ENCODE results near the gene GHR. TPM values are rescaled to one million over a fixed set of nuclear protein-coding genes. Genes with fewer than 3 reads are reported as not detected.

The GHR gene
- total and polyA plus RNA-seq, 10 of the 15 experiments (the other 5 are each of a cell fraction or from before 2014, with no cell fraction given), result 0.23 to 10.2 (median 0.48) TPM

- TF ChIP-seq EGR1 (IDR thresholded peaks at IDR 0.05; ENCODE audit: borderline replicate concordance in 1 of 2, low read depth in 2 of 2, low read length in 2 of 2), result no peak
- no peak for TF ChIP-seq MAX (IDR thresholded peaks at IDR 0.05; ENCODE audit: low read depth, low read length)
- no peak for TF ChIP-seq DPF2 (IDR thresholded peaks at IDR 0.05)
- no peak for TF ChIP-seq E2F4 (IDR thresholded peaks at IDR 0.05; ENCODE audit: low read depth, low read length)
- TF ChIP-seq SIN3A (IDR thresholded peaks at IDR 0.05; ENCODE audit: low read depth, low read length), result no peak
- TF ChIP-seq TCF12 (IDR thresholded peaks at IDR 0.05; ENCODE audit: low read depth, low read length), result no peak
- TF ChIP-seq EED (IDR thresholded peaks at IDR 0.05; ENCODE audit: low read depth), result no peak
- TF ChIP-seq BCL11A (IDR thresholded peaks at IDR 0.05; ENCODE audit: low read depth, low read length), result no peak
- no peak for TF ChIP-seq ZNF274 (IDR thresholded peaks at IDR 0.05; ENCODE audit: insufficient read depth, insufficient read length)
- TF ChIP-seq RCOR1 (conservative IDR thresholded peaks at IDR 0.05; ENCODE audit: low read depth, low read length), result no peak
- no peak for TF ChIP-seq ESRRA (IDR thresholded peaks at IDR 0.05; ENCODE audit: low read length)
- no peak for TF ChIP-seq NR2C2 (IDR thresholded peaks at IDR 0.05; ENCODE audit: borderline replicate concordance, control insufficient read depth, insufficient read length, low read depth)
- no peak for TF ChIP-seq ZNF217 (IDR thresholded peaks at IDR 0.05)
- no peak for TF ChIP-seq JUND (IDR thresholded peaks at IDR 0.05; ENCODE audit: low read depth, low read length)
- TF ChIP-seq NFYB (IDR thresholded peaks at IDR 0.05; ENCODE audit: insufficient read depth, low read depth, low read length), result no peak
- TF ChIP-seq ATF3 (IDR thresholded peaks at IDR 0.05; ENCODE audit: borderline replicate concordance, extremely low read depth, low read depth, low read length), result no peak
- H3K36me3 ChIP-seq (ENCODE audit: control insufficient read depth in 2 of 2, insufficient read depth in 2 of 2, low read length in 1 of 2), result no peaks in the 10 kb centered on the region
- H3K27ac ChIP-seq (ENCODE audit: control insufficient read depth, insufficient read depth), result no peak overlapping the region
- no peaks in the 10 kb centered on the region for H3K79me2 ChIP-seq (ENCODE audit: control insufficient read depth, insufficient read depth, low read length)
- no peak overlapping the region for H3K4me2 ChIP-seq (ENCODE audit: control insufficient read depth, insufficient read depth)
- H3K4me3 ChIP-seq, result no peak overlapping the region
- H3K27me3 ChIP-seq (replicated peaks in 1 of 2; ENCODE audit: control insufficient read depth in 2 of 2, insufficient read depth in 2 of 2, low read length in 1 of 2), result no peaks in the 10 kb centered on the region
- WGBS (ENCODE audit: insufficient coverage, insufficient replicate concordance, low lambda C conversion rate, missing lambda C conversion rate), result 26% methylated on average over 1 of the region's 1 CpG
- no peak for ATAC-seq
- in situ Hi-C loops (cut with MboI), result no loop called here
- H2AFZ ChIP-seq (ENCODE audit: control insufficient read depth, low read depth, low read length), result no peak overlapping the region
- intact Hi-C loops (cut with micrococcal nuclease; ENCODE audit: unreplicated experiment), result no loop called here
- RAD21 ChIA-PET (ENCODE audit: unreplicated experiment), result no interaction called here
- CTCF ChIA-PET, result no interaction called here
- DNase-seq (ENCODE audit: low read depth, low spot score), result no peak
- no peaks in the 10 kb centered on the region for H3K9me3 ChIP-seq (replicated peaks; ENCODE audit: control insufficient read depth, insufficient read depth, low read length)
- H3K9ac ChIP-seq (ENCODE audit: control insufficient read depth, insufficient read depth, low read length), result no peak overlapping the region
- SMC1A ChIA-PET (ENCODE audit: uncharacterized antibody, unreplicated experiment), result interaction anchor here (1.0 to 1.3 kb wide), 2 partner anchors 9 to 18 kb away, joined by 3 read pairs; no protein-coding TSS in a partner anchor
- BruUV-seq (replicated peaks), result no TSS peak
- H3K4me1 ChIP-seq (ENCODE audit: control insufficient read depth, insufficient read depth, low read length), result no peaks in the 10 kb centered on the region
- POLR2A ChIA-PET, result no interaction called here
- H4K20me1 ChIP-seq (ENCODE audit: control insufficient read depth, insufficient read depth), result no peaks in the 10 kb centered on the region
- no peak for FAIRE-seq
These were observed 138.4 kb downstream of the GHR start for GRCh38 chr5:42561656-42562055.

All from GM12878 (cell line).